HTR-8/SVneo (cell line): Measurements from ENCODE around the gene IREB2.
"Not testable (repeated sequence)": the region's sequence is repeated elsewhere in the genome, so short reads cannot be mapped to it uniquely, and the experiment has no call there.

ENCODE experiments used
- DNase-seq: peaks from one replicate; pipeline ENCODE4 v3.0.0; 2011; ENCODE audit warnings: low spot score, mixed read lengths; ENCODE audit not compliant: insufficient read length
- FAIRE-seq: peaks from 2 replicates; lab custom pipeline; 2011; peaks lifted over from hg19 to GRCh38; lab: Jason Lieb, UNC

Gene IREB2

GRCh38 chr15:78538358-78538757, 100.3 kb downstream of the IREB2 start:
- FAIRE-seq (no peak), DNase-seq (no peak)

GRCh38 chr15:78539464-78540140, 101.6 kb downstream of the IREB2 start:
- DNase-seq, FAIRE-seq: not testable (repeated sequence)

- peak; percentile 40 for FAIRE-seq
Observed at GRCh38 chr15:78540141-78540870, 102.3 kb downstream of the IREB2 start, which contains the start of gene PSMA4. TSS of gene PSMA4 (plus strand) at chr15:78540444. CDS start at chr15:78541928, 1,484 bp downstream.

GRCh38 chr15:78540871-78541743, 103.1 kb downstream of the IREB2 start:
- no peak for FAIRE-seq
- DNase-seq, result no peak

More at GRCh38 chr15:78540141-78540870, 102.3 kb downstream of the IREB2 start, which contains the start of gene PSMA4:
- peak; percentile 90 for DNase-seq

GRCh38 chr15:78541744-78542034, 103.7 kb downstream of the IREB2 start:
- DNase-seq (no peak), FAIRE-seq (no peak)

GRCh38 chr15:78542647-78543046, 104.6 kb downstream of the IREB2 start:
- FAIRE-seq, result no peak
- no peak for DNase-seq

- FAIRE-seq, result no peak
Observed at GRCh38 chr15:78550194-78550593, 112.2 kb downstream of the IREB2 start.

GRCh38 chr15:78550815-78551214, 112.8 kb downstream of the IREB2 start:
- DNase-seq (no peak), FAIRE-seq (no peak)

More at GRCh38 chr15:78550194-78550593, 112.2 kb downstream of the IREB2 start:
- DNase-seq, result no peak
